HL-60/S4 treated with phorbol 12-myristate 13-acetate at 8.2 ng/mL for 4 days and 3 days (cell line): ENCODE data around the gene HGS.

Experiments
- in situ Hi-C: fragments of 300-500 bp; cut with MboI; formaldehyde crosslinking; loops from 2 replicates; pipeline ENCODE4 v1.15.0; 2022; ENCODE audit warnings: low sequenced_read_pairs

The HGS gene

GRCh38 chr17:81702934-81703746 is 19.3 kb downstream of the HGS start, which contains the start of gene MRPL12:
Gene MRPL12 (plus strand): TSS chr17:81703367. CDS start chr17:81703502, 135 bp downstream.
- in situ Hi-C loops: no loop called here

GRCh38 chr17:81703747-81704654 is 20.2 kb downstream of the HGS start:
- in situ Hi-C loops: no loop called here

- in situ Hi-C loops: no loop called here
Measured at GRCh38 chr17:81705518-81706231, 21.9 kb downstream of the HGS start.

GRCh38 chr17:81706232-81706611 is 22.4 kb downstream of the HGS start:
- in situ Hi-C loops: no loop called here

GRCh38 chr17:81706757-81707624 is 23.2 kb downstream of the HGS start:
- in situ Hi-C loops: no loop called here

GRCh38 chr17:81707725-81708646 is 24.2 kb downstream of the HGS start:
- in situ Hi-C loops: no loop called here

- in situ Hi-C loops: no loop called here
Measured at GRCh38 chr17:81708739-81709185, 25.0 kb downstream of the HGS start.

GRCh38 chr17:81710514-81711308 is 26.9 kb downstream of the HGS start:
- in situ Hi-C loops: no loop called here

- in situ Hi-C loops: no loop called here
Measured at GRCh38 chr17:81711814-81712467, 28.1 kb downstream of the HGS start, which contains the start of gene SLC25A10. Gene SLC25A10 (plus strand): TSS chr17:81712284. CDS start chr17:81712427, 143 bp downstream.

GRCh38 chr17:81712468-81713003 is 28.7 kb downstream of the HGS start:
- in situ Hi-C loops: no loop called here

GRCh38 chr17:81713004-81713555 is 29.3 kb downstream of the HGS start:
- in situ Hi-C loops: no loop called here

- in situ Hi-C loops: no loop called here
Measured at GRCh38 chr17:81713556-81714411, 30.0 kb downstream of the HGS start.

GRCh38 chr17:81714412-81715106 is 30.7 kb downstream of the HGS start:
- in situ Hi-C loops: no loop called here

GRCh38 chr17:81715107-81715871 is 31.5 kb downstream of the HGS start:
- in situ Hi-C loops: no loop called here
